H9 (cell line): Measurements from ENCODE around the gene DTNBP1. TPM values are rescaled to one million over a fixed set of nuclear protein-coding genes. Genes with fewer than 3 reads are reported as not detected.
A peak's percentile ranks its signal among the peaks of the same experiment; 100 is the strongest.

ENCODE experiments used
- DNase-seq: peaks from one replicate; pipeline ENCODE4 v3.0.0-alpha.2; 2017
- H2AFZ ChIP-seq: one replicate; pipeline ENCODE4 v1.6.1; 2013; ENCODE audit warnings: mild to moderate bottlenecking, low read length, control low read depth, moderate library complexity
- H2AK5ac ChIP-seq: 2 replicates; pipeline ENCODE4 v1.6.1; 2013; ENCODE audit warnings: low read length, control low read depth, mixed read lengths; ENCODE audit not compliant: insufficient read length
- H2BK120ac ChIP-seq: one replicate; pipeline ENCODE4 v1.6.1; 2013; ENCODE audit warnings: low read depth, mild to moderate bottlenecking, low read length, control low read depth, inconsistent platforms; ENCODE audit not compliant: poor library complexity, severe bottlenecking
- H2BK12ac ChIP-seq: 2 replicates; pipeline ENCODE4 v1.6.1; 2013; ENCODE audit warnings: low read length, control low read depth, mixed read lengths, low read depth; ENCODE audit not compliant: insufficient read length
- H2BK15ac ChIP-seq: 2 replicates; pipeline ENCODE4 v1.6.1; 2013; ENCODE audit warnings: low read depth, low read length, control low read depth
- H2BK20ac ChIP-seq: one replicate; pipeline ENCODE4 v1.6.1; 2013; ENCODE audit warnings: low read depth, mild to moderate bottlenecking, low read length, control low read depth, inconsistent platforms; ENCODE audit not compliant: poor library complexity, severe bottlenecking
- H2BK5ac ChIP-seq: 2 replicates; pipeline ENCODE4 v1.6.1; 2013; ENCODE audit warnings: low read length, control low read depth, mixed read lengths; ENCODE audit not compliant: insufficient read length
- H3K14ac ChIP-seq: 2 replicates; pipeline ENCODE4 v1.6.1; 2013; ENCODE audit warnings: low read length, control low read depth; ENCODE audit not compliant: insufficient read depth
- H3K18ac ChIP-seq: 2 replicates; pipeline ENCODE4 v1.6.1; 2013; ENCODE audit warnings: low read depth, mild to moderate bottlenecking, mixed read lengths, low read length, control low read depth; ENCODE audit not compliant: insufficient read length
- H3K23ac ChIP-seq: 2 replicates; pipeline ENCODE4 v1.6.1; 2013; ENCODE audit warnings: low read length, control low read depth, mixed read lengths, low read depth; ENCODE audit not compliant: insufficient read length
- H3K23me2 ChIP-seq: 2 replicates; pipeline ENCODE4 v1.6.1; 2013; ENCODE audit warnings: low read depth, mild to moderate bottlenecking, mixed read lengths, low read length, control low read depth; ENCODE audit not compliant: insufficient read length, poor library complexity, severe bottlenecking
- H3K27ac ChIP-seq: 2 replicates; pipeline ENCODE4 v1.5.1; 2013; ENCODE audit warnings: low read length, control low read depth, mixed read lengths, low read depth; ENCODE audit not compliant: insufficient read length
- H3K27me3 ChIP-seq: 2 replicates; pipeline ENCODE4 v1.6.1; 2013; ENCODE audit warnings: low read length, control low read depth, inconsistent platforms; ENCODE audit not compliant: insufficient read depth
- H3K4ac ChIP-seq: 2 replicates; pipeline ENCODE4 v1.6.1; 2013; ENCODE audit warnings: low read depth, mild to moderate bottlenecking, control low read depth, inconsistent platforms, low read length, moderate library complexity
- H3K4me1 ChIP-seq: 2 replicates; pipeline ENCODE4 v1.6.1; 2013; ENCODE audit warnings: low read length, control low read depth, inconsistent platforms; ENCODE audit not compliant: insufficient read depth
- H3K4me2 ChIP-seq: 2 replicates; pipeline ENCODE4 v1.6.1; 2013; ENCODE audit warnings: low read length, control low read depth, mixed read lengths; ENCODE audit not compliant: insufficient read length, insufficient read depth
- H3K56ac ChIP-seq: 2 replicates; pipeline ENCODE4 v1.6.1; 2013; ENCODE audit warnings: low read depth, mild to moderate bottlenecking, mixed read lengths, low read length, control low read depth; ENCODE audit not compliant: insufficient read length
- H3K79me1 ChIP-seq: 2 replicates; pipeline ENCODE4 v1.6.1; 2013; ENCODE audit warnings: low read depth, mild to moderate bottlenecking, moderate library complexity, low read length, control low read depth, inconsistent platforms; ENCODE audit not compliant: insufficient read depth, poor library complexity, severe bottlenecking
- H3K79me2 ChIP-seq: 2 replicates; pipeline ENCODE4 v1.6.1; 2013; ENCODE audit warnings: low read length, control low read depth, inconsistent platforms; ENCODE audit not compliant: insufficient read depth
- H3K9ac ChIP-seq: 2 replicates; pipeline ENCODE4 v1.6.1; 2013; ENCODE audit warnings: low read length, control low read depth, mixed read lengths; ENCODE audit not compliant: insufficient read length; ENCODE audit errors: extremely low read depth
- H3K9me3 ChIP-seq: one replicate; pipeline ENCODE4 v1.6.1; 2013; ENCODE audit warnings: low read depth, low read length, inconsistent platforms; ENCODE audit not compliant: control insufficient read depth
- H3T11ph ChIP-seq: one replicate; pipeline ENCODE4 v1.6.1; 2013; ENCODE audit warnings: mild to moderate bottlenecking, low read length, control low read depth, inconsistent platforms
- H4K20me1 ChIP-seq: one replicate; pipeline ENCODE4 v1.6.1; 2013; ENCODE audit not compliant: control insufficient read depth, insufficient read length, insufficient read depth
- H4K5ac ChIP-seq: 2 replicates; pipeline ENCODE4 v1.6.1; 2013; ENCODE audit warnings: low read depth, mild to moderate bottlenecking, mixed read lengths, low read length, control low read depth; ENCODE audit not compliant: insufficient read length
- H4K8ac ChIP-seq: replicated peaks from 2 replicates; pipeline ENCODE4 v1.6.1; 2013; ENCODE audit warnings: low read length, control low read depth, mixed read lengths, low read depth; ENCODE audit not compliant: insufficient read length
- H4K91ac ChIP-seq: 2 replicates; pipeline ENCODE4 v1.6.1; 2013; ENCODE audit warnings: low read depth, mild to moderate bottlenecking, moderate library complexity, mixed read lengths, low read length, control low read depth; ENCODE audit not compliant: insufficient read length
- H3K27ac Mint-ChIP-seq, 3 experiments: 2 replicates in 2 of 3; 3 replicates in 1 of 3; pipeline ENCODE4 v1.8.0; 2020 to 2021; ENCODE audit warnings: mixed read lengths in 3 of 3, mild to moderate bottlenecking in 1 of 3, moderate library complexity in 1 of 3
- H3K27me3 Mint-ChIP-seq: 2 replicates; pipeline ENCODE4 v1.8.0; 2021; ENCODE audit warnings: low read depth, mild to moderate bottlenecking, moderate library complexity, mixed read lengths
- H3K36me3 Mint-ChIP-seq, 3 experiments: 2 replicates in 2 of 3; 3 replicates in 1 of 3; pipeline ENCODE4 v1.8.0; 2020 to 2021; ENCODE audit warnings: low read depth in 3 of 3, mixed read lengths in 3 of 3; ENCODE audit not compliant: insufficient read depth in 1 of 3
- H3K4me1 Mint-ChIP-seq, 2 experiments: 2 replicates each; pipeline ENCODE4 v1.8.0; 2020; ENCODE audit warnings: mixed read lengths in 2 of 2
- H3K4me3 Mint-ChIP-seq, 2 experiments: 2 replicates in 1 of 2; 3 replicates in 1 of 2; pipeline ENCODE4 v1.8.0; 2020 to 2021; ENCODE audit warnings: mild to moderate bottlenecking in 2 of 2, mixed read lengths in 2 of 2, moderate library complexity in 1 of 2
- H3K9me3 Mint-ChIP-seq, 2 experiments: 2 replicates in 1 of 2; 3 replicates in 1 of 2; pipeline ENCODE4 v1.8.0; 2020; ENCODE audit warnings: mild to moderate bottlenecking in 2 of 2, mixed read lengths in 2 of 2, moderate library complexity in 1 of 2
- CTCF ChIP-seq: fragments of 200-600 bp; sonication (generic); conservative IDR thresholded peaks from 3 replicates; pipeline ENCODE4 v1.8.0; 2021; ENCODE audit warnings: antibody characterized with exemption, mild to moderate bottlenecking
- WGBS: extraction: QIAGEN DNeasy Blood & Tissue Kit; methylation state at CpG from one replicate; pipeline ENCODE4 v1.1.7; 2013; ENCODE audit warnings: missing lambda C conversion rate, low lambda C conversion rate, mixed read lengths; ENCODE audit not compliant: insufficient read length; ENCODE audit errors: extremely low coverage; 5-methylcytosine and 5-hydroxymethylcytosine counted together
- total RNA-seq: library from RNA; stranded (reverse); gene quantifications from 2 replicates; pipeline ENCODE4 v1.2.1, GENCODE V29; 2021

Gene DTNBP1
- total RNA-seq, 1 experiment from 2014 or later, result 12.9 TPM

DNA sequence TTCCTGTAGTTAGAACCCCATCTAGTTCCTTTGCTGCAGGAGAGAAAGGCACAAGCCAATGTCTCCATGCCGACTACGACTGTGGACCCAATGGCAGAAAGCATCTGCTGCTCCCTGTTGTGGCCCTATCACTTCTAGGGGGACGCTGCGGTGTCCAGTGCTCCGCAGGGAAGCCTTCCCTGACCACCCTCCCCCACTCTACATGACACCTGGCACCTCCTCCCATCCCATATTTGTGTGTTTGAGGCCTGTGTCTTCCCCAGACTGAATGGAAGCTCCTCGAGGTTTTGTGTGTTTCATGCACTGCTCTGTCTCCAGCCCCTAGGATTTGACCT lies 159.5 kb downstream of the DTNBP1 start:
- Histone ChIP-seq H3K23ac (no peak overlapping the region), H3K4me2 (no peak overlapping the region), H3K23me2 (no peaks in the 10 kb centered on the region), H3K79me1 (peaks cover 8% of the 10 kb centered on the region), H3K9me3 (no peaks in the 10 kb centered on the region), H2AFZ (no peak overlapping the region), H3T11ph (no peak overlapping the region), H3K14ac (no peak overlapping the region), H2BK12ac (no peak overlapping the region), H4K91ac (no peak overlapping the region), H4K8ac (no peak overlapping the region), H3K4me1 (no peaks in the 10 kb centered on the region; the same call in 1 of the 2 replicates), H3K79me2 (peaks cover 24% of the 10 kb centered on the region; the same call in 1 of the 2 replicates), H2BK5ac (no peak overlapping the region), H2AK5ac (no peak overlapping the region), H3K9ac (no peak overlapping the region), H3K27ac (no peak overlapping the region), H3K18ac (no peak overlapping the region), H3K56ac (no peak overlapping the region), H2BK20ac (no peak overlapping the region), H4K5ac (no peak overlapping the region), H3K4ac (no peak overlapping the region), H2BK15ac (no peak overlapping the region), H4K20me1 (peaks cover 3% of the 10 kb centered on the region), H3K27me3 (no peaks in the 10 kb centered on the region), H2BK120ac (no peak overlapping the region)
- DNase-seq, result no peak
- peaks cover 27 to 34% of the 10 kb centered on the region in 2 experiments for H3K4me1 Mint-ChIP-seq
- H3K9me3 Mint-ChIP-seq, result no peaks in the 10 kb centered on the region
- H3K4me3 Mint-ChIP-seq, result no peak overlapping the region
- H3K27ac Mint-ChIP-seq, result peak overlapping the region; percentile 72 to 94 (median 74); a peak in 4 of 7 replicates
- no CpG with 5 or more reads among the region's 6 CpGs for WGBS
- peaks cover 1% of the 10 kb centered on the region; the same call in 1 of the 2 replicates for H3K27me3 Mint-ChIP-seq
- TF ChIP-seq CTCF, result no peak
- H3K36me3 Mint-ChIP-seq, result peaks cover 81 to 98% (median 97%) of the 10 kb centered on the region in 3 experiments
